Fibroblast of gingiva (primary cell): ENCODE results near the gene CENPX.

Source experiments
- DNase-seq: peaks from one replicate; pipeline ENCODE4 v3.0.0-alpha.2; 2011; ENCODE audit warnings: low read depth

CENPX gene

GRCh38 chr17:82055023-82055964 is 32.6 kb upstream of the CENPX start:
- no peak for DNase-seq

GRCh38 chr17:82054351-82055022 is 31.8 kb upstream of the CENPX start:
- no peak for DNase-seq

GRCh38 chr17:82053556-82054263 is 31.0 kb upstream of the CENPX start:
- DNase-seq = no peak

- no peak for DNase-seq
These were observed 30.5 kb upstream of the CENPX start for GRCh38 chr17:82053130-82053529.

GRCh38 chr17:82052638-82053059 is 30.0 kb upstream of the CENPX start:
- no peak for DNase-seq

- peak; percentile 48 for DNase-seq
These were observed 29.3 kb upstream of the CENPX start, which contains the start of the genes GPS1 and RFNG for GRCh38 chr17:82051776-82052637. TSS of gene GPS1 (plus strand) at chr17:82051898. CDS start at chr17:82051932, 34 bp downstream. TSS of gene RFNG (minus strand) at chr17:82051811. CDS start at chr17:82051766, 45 bp downstream.

- peak; percentile 21 for DNase-seq
These were observed 28.3 kb upstream of the CENPX start for GRCh38 chr17:82050761-82051641.

- no peak for DNase-seq
These were observed 27.6 kb upstream of the CENPX start for GRCh38 chr17:82050152-82050760.

GRCh38 chr17:82049521-82049971 is 26.9 kb upstream of the CENPX start:
- DNase-seq = no peak

- no peak for DNase-seq
These were observed 26.4 kb upstream of the CENPX start for GRCh38 chr17:82049106-82049505.

- no peak for DNase-seq
These were observed 25.9 kb upstream of the CENPX start for GRCh38 chr17:82048571-82048971.

GRCh38 chr17:82047914-82048570 is 25.4 kb upstream of the CENPX start:
- no peak for DNase-seq

GRCh38 chr17:82047379-82047778 is 24.7 kb upstream of the CENPX start:
- no peak for DNase-seq

GRCh38 chr17:82046903-82047302 is 24.2 kb upstream of the CENPX start:
- no peak for DNase-seq

- no peak for DNase-seq
These were observed 23.3 kb upstream of the CENPX start for GRCh38 chr17:82045936-82046484.

GRCh38 chr17:82043507-82043906 is 20.8 kb upstream of the CENPX start:
- no peak for DNase-seq

GRCh38 chr17:82042649-82043048 is 20.0 kb upstream of the CENPX start:
- DNase-seq = no peak

GRCh38 chr17:82041144-82041814 is 18.6 kb upstream of the CENPX start:
- DNase-seq = no peak
